ENCODE results near the gene WDR20. TPM values are rescaled to one million over a fixed set of nuclear protein-coding genes. Genes with fewer than 3 reads are reported as not detected.

The WDR20 gene
- total RNA-seq, 1 experiment from 2014 or later: 25.6 TPM

DNA sequence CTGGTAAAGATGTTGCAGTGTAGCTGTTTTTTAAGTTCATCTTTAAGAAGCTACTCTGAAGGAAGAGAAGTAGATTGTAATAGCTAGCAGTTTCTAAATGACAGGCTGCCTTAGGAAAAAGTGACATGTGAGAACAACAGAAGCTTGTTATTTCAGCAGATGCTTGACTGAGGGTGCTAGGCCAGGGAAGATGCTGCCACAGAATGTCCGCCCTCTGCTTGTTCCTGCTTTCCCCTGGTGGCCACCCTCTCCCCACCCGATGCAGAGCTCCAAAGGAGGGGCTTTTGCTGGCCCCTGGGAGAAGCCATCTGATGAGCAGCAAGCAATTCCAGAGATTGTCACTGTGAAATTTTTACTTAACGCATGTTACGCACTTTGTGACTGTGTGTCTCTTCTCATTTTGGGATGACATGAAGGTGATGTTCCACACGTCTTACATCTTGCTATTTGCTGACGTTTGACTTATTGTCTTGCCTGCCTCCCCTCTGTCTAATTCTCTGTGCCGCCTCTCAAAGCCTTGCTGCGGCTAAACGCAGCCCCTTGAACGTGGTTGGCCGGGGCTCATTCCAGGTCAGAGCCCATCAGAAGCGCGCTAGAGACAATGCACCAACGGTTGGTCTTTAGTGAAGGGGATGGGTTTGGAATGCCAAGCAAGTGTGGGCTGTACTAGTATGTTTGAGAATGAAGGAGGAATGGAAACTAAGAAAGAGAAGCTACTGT is 44.8 kb downstream of the WDR20 start (continued):
- no peak for TF ChIP-seq AFF4 (CRISPR knock-in tag; IDR thresholded peaks at IDR 0.05; ENCODE audit: borderline replicate concordance)
- TF ChIP-seq, protein P1, sequence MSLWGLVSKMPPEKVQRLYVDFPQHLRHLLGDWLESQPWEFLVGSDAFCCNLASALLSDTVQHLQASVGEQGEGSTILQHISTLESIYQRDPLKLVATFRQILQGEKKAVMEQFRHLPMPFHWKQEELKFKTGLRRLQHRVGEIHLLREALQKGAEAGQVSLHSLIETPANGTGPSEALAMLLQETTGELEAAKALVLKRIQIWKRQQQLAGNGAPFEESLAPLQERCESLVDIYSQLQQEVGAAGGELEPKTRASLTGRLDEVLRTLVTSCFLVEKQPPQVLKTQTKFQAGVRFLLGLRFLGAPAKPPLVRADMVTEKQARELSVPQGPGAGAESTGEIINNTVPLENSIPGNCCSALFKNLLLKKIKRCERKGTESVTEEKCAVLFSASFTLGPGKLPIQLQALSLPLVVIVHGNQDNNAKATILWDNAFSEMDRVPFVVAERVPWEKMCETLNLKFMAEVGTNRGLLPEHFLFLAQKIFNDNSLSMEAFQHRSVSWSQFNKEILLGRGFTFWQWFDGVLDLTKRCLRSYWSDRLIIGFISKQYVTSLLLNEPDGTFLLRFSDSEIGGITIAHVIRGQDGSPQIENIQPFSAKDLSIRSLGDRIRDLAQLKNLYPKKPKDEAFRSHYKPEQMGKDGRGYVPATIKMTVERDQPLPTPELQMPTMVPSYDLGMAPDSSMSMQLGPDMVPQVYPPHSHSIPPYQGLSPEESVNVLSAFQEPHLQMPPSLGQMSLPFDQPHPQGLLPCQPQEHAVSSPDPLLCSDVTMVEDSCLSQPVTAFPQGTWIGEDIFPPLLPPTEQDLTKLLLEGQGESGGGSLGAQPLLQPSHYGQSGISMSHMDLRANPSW (CRISPR knock-in tag; conservative IDR thresholded peaks at IDR 0.05; ENCODE audit: low read depth): no peak
- no peak for TF ChIP-seq TCF7 (CRISPR knock-in tag; IDR thresholded peaks at IDR 0.05; ENCODE audit: low read depth)
- no peak for TF ChIP-seq SMAD4 (CRISPR knock-in tag; IDR thresholded peaks at IDR 0.05)
- TF ChIP-seq ATF3 (CRISPR knock-in tag; conservative IDR thresholded peaks at IDR 0.05): no peak
- no peak for TF ChIP-seq ZNF532 (CRISPR knock-in tag; IDR thresholded peaks at IDR 0.05; ENCODE audit: borderline replicate concordance)
- no peak for TF ChIP-seq TP53 (CRISPR knock-in tag; IDR thresholded peaks at IDR 0.05)
- TF ChIP-seq KAT7 (CRISPR knock-in tag; IDR thresholded peaks at IDR 0.05; ENCODE audit: borderline replicate concordance): no peak
- TF ChIP-seq, protein P2, sequence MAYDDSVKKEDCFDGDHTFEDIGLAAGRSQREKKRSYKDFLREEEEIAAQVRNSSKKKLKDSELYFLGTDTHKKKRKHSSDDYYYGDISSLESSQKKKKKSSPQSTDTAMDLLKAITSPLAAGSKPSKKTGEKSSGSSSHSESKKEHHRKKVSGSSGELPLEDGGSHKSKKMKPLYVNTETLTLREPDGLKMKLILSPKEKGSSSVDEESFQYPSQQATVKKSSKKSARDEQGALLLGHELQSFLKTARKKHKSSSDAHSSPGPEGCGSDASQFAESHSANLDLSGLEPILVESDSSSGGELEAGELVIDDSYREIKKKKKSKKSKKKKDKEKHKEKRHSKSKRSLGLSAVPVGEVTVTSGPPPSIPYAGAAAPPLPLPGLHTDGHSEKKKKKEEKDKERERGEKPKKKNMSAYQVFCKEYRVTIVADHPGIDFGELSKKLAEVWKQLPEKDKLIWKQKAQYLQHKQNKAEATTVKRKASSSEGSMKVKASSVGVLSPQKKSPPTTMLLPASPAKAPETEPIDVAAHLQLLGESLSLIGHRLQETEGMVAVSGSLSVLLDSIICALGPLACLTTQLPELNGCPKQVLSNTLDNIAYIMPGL (CRISPR knock-in tag; IDR thresholded peaks at IDR 0.05): no peak
- no peak for TF ChIP-seq ZNF138 (CRISPR knock-in tag; conservative IDR thresholded peaks at IDR 0.05)
- TF ChIP-seq, protein P3, sequence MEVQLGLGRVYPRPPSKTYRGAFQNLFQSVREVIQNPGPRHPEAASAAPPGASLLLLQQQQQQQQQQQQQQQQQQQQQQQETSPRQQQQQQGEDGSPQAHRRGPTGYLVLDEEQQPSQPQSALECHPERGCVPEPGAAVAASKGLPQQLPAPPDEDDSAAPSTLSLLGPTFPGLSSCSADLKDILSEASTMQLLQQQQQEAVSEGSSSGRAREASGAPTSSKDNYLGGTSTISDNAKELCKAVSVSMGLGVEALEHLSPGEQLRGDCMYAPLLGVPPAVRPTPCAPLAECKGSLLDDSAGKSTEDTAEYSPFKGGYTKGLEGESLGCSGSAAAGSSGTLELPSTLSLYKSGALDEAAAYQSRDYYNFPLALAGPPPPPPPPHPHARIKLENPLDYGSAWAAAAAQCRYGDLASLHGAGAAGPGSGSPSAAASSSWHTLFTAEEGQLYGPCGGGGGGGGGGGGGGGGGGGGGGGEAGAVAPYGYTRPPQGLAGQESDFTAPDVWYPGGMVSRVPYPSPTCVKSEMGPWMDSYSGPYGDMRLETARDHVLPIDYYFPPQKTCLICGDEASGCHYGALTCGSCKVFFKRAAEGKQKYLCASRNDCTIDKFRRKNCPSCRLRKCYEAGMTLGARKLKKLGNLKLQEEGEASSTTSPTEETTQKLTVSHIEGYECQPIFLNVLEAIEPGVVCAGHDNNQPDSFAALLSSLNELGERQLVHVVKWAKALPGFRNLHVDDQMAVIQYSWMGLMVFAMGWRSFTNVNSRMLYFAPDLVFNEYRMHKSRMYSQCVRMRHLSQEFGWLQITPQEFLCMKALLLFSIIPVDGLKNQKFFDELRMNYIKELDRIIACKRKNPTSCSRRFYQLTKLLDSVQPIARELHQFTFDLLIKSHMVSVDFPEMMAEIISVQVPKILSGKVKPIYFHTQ (CRISPR knock-in tag; IDR thresholded peaks at IDR 0.05): no peak
- TF ChIP-seq ARID4B (CRISPR knock-in tag; IDR thresholded peaks at IDR 0.05; ENCODE audit: borderline replicate concordance): no peak

Data from WTC11 (cell line).